GM12872 (cell line): ENCODE measurements around the gene MDN1.

ENCODE experiments used
- CTCF ChIP-seq: IDR thresholded peaks from 3 replicates; pipeline ENCODE4 v1.5.1; 2011; ENCODE audit warnings: low read depth, mild to moderate bottlenecking, low read length, moderate library complexity; ENCODE audit not compliant: insufficient read depth

Gene MDN1

DNA sequence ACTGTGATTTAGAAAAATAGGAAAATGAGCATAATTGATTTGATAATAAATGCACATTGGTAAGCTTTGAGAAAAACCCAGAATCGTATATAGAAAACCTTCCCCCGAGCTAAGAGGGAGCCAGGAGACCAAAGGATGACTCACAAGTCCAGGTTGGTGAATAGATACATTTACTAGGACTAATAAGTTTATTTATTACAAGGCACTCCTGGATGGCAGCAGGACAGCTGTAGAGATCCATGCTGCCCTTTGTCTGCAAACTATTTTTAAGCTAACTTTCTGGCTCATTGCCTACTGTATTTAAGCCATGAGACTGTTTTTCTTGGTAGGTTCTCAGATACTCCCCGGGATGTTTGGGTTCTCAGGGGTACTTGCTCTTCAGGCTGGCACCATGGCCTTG lies 23.5 kb upstream of the MDN1 start:
- no peak for TF ChIP-seq CTCF

DNA sequence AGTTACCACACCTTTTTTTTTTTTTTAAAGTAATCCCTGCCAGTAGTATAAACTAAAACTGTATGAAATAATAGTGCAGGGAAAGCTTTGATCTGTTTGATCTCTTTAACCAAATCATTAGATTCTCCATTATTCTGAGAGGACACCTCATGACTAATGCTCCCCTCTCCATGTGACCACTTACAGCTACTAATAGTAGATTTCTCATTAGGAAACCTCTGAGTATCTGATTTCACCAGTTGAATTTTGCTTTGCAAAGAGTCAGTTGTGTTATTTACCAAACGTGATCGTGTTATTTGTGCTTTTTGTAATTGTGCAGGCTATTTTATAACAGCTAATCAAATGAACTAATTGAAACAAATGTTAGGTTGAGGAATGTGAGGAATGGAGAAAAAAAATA lies 22.6 kb upstream of the MDN1 start:
- TF ChIP-seq CTCF, result no peak

- no peak for TF ChIP-seq CTCF
These were observed 20.9 kb upstream of the MDN1 start for GRCh38 chr6:89840538-89840937.

DNA sequence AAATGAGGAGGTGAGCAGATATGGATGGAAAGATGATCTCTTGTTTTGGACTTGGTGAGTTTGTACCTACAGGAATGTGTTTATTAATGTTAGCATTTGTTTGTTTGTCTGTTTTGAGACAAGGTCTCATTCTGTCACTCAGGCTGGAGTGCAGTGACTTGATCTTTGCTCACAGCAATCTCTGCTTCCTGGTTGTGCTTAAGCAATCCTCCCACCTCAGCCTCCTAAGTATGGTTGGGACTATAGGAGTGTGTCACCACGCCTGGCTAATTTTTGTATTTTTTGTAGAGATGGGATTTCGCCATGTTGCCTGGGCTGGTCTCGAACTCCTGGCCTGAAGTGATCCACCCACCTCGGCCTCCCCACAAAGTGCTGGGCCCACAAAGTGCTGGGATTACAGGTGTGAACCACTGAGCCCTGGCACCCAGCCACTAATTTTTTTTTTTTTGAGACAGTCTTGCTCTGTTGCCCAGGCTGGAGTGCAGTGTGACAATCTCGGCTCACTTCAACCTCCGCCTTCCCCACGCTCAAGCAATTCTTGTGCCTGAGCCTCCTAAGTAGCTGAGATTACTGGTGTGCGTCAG lies 17.1 kb upstream of the MDN1 start:
- TF ChIP-seq CTCF, result no peak

DNA sequence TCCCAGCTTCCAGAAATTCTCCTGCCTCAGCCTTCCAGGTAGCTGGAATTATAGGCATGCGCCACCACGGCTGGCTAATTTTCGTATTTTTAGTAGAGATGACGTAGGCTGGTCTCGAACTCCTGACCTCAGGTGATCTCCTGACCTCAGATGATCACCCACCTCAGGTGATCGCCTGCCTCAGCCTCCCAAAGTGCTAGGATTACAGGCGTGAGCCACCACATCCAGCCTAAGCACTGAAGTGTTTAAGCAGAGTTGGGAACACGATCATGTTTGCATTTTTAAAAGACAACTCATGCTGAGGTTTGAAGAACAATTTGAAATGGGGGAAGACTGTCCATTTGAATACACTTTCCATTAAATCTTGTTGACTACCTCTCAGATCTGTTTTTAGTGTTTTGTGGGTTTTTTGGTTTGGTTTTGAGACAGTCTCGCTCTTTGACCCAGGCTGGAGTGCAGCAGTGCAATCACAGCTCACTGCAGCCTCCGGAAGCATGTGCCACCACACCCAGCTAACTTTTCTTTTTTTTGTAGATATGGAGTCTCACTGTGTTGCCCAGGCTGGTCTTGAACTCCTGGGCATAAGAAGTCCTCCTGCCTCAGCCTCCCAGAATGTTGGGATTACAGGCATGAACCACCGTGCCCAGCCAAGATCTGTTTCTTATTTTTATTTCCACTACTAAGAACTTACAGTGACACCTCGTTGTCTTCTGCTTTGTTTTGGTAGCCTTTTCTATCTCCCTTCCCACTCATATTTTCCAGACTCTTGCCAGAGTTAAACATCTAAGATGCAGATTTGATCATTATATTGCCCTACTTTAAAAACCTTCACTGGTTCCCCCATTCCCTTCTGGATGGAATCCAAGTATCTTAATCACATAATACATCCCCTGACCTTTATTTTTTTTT lies 15.5 kb upstream of the MDN1 start:
- TF ChIP-seq CTCF, result no peak

GRCh38 chr6:89830170-89830809 lies 10.7 kb upstream of the MDN1 start:
- no peak for TF ChIP-seq CTCF

GRCh38 chr6:89829472-89830169 lies 10.0 kb upstream of the MDN1 start, which contains the start of gene CASP8AP2:
Gene CASP8AP2 (plus strand): TSS chr6:89829880.
- no peak for TF ChIP-seq CTCF
